ENCODE results near the gene IL1RL2. TPM values are rescaled to one million over a fixed set of nuclear protein-coding genes. Genes with fewer than 3 reads are reported as not detected.

IL1RL2 gene
- total and polyA plus RNA-seq, 2 of the 4 experiments (the other 2 are of a cell fraction), result 0.09 to 0.36 TPM

- Histone ChIP-seq H3K9me1 (ENCODE audit: insufficient read depth, low read length) (no peaks in the 10 kb centered on the region), H4K5ac (ENCODE audit: low read depth, low read length) (no peak overlapping the region), H3K14ac (replicated peaks; ENCODE audit: low read depth, low read length) (no peak overlapping the region), H3K4me2 (ENCODE audit: low read depth, low read length) (no peak overlapping the region), H2AFZ (replicated peaks; ENCODE audit: low read length, poor library complexity) (no peak overlapping the region), H3K27me3 (ENCODE audit: control insufficient read depth, insufficient read depth, low read length) (no peaks in the 10 kb centered on the region), H3K23ac (ENCODE audit: low read depth, low read length) (no peak overlapping the region), H3K18ac (ENCODE audit: low read depth, low read length) (no peak overlapping the region), H3K27ac (ENCODE audit: insufficient read depth, low read length) (no peak overlapping the region), H2BK15ac (ENCODE audit: low read depth, low read length) (no peak overlapping the region), H3K36me3 (ENCODE audit: control insufficient read depth, insufficient read depth, low read length) (peaks cover 4% of the 10 kb centered on the region; the same call in 1 of the 2 replicates), H3K79me1 (ENCODE audit: low read depth in 1 of 2, low read length in 2 of 2) (no peaks in the 10 kb centered on the region), H3K9me3 (ENCODE audit: control insufficient read depth, insufficient read depth, low read length) (no peaks in the 10 kb centered on the region), H3K9ac (ENCODE audit: low read depth, low read length) (no peak overlapping the region), H3K4ac (ENCODE audit: low read depth, low read length) (no peak overlapping the region), H2AK9ac (replicated peaks; ENCODE audit: low read depth, low read length, poor library complexity) (no peak overlapping the region), H2BK5ac (ENCODE audit: low read depth, low read length, poor library complexity, severe bottlenecking) (no peak overlapping the region), H3K4me3 (ENCODE audit: insufficient read depth, low read depth, low read length) (no peak overlapping the region), H2BK120ac (ENCODE audit: low read depth, low read length) (no peak overlapping the region), H3K56ac (ENCODE audit: extremely low read depth, insufficient read depth, low read length) (no peak overlapping the region; the same call in 1 of the 2 replicates), H2AK5ac (ENCODE audit: low read depth, low read length) (no peak overlapping the region), H2BK20ac (ENCODE audit: low read depth, low read length) (no peak overlapping the region), H4K8ac (ENCODE audit: low read depth in 2 of 2, low read length in 2 of 2) (no peak overlapping the region), H3K4me1 (ENCODE audit: control insufficient read depth, insufficient read depth, low read length) (no peaks in the 10 kb centered on the region), H4K91ac (ENCODE audit: insufficient read depth, low read depth, low read length) (no peak overlapping the region), H4K20me1 (ENCODE audit: insufficient read depth, low read length) (no peaks in the 10 kb centered on the region)
- no CpG with 5 or more reads among the region's 2 CpGs for WGBS, 2 experiments (ENCODE audit: extremely low coverage in 2 of 2, insufficient read length in 1 of 2)
- TF ChIP-seq FOS (IDR thresholded peaks at IDR 0.05; ENCODE audit: low read depth, low read length), result no peak
- TF ChIP-seq RFX5 (IDR thresholded peaks at IDR 0.05; ENCODE audit: low read depth, low read length), result no peak
- no peak for TF ChIP-seq MXI1 (IDR thresholded peaks at IDR 0.05; ENCODE audit: borderline replicate concordance, low read depth, low read length)
- TF ChIP-seq CHD1 (IDR thresholded peaks at IDR 0.05; ENCODE audit: low read depth, low read length), result no peak
- TF ChIP-seq SMC3 (IDR thresholded peaks at IDR 0.05; ENCODE audit: low read depth, low read length), result no peak
- no peak for TF ChIP-seq NFE2L2 (IDR thresholded peaks at IDR 0.05; ENCODE audit: low read depth, low read length)
- no peak for TF ChIP-seq MAZ (IDR thresholded peaks at IDR 0.05; ENCODE audit: borderline replicate concordance, low read depth, low read length)
- no peak for TF ChIP-seq BHLHE40 (IDR thresholded peaks at IDR 0.05; ENCODE audit: low read depth, low read length)
- no peak for TF ChIP-seq USF2 (IDR thresholded peaks at IDR 0.05; ENCODE audit: low read depth, low read length)
- no peak for TF ChIP-seq RCOR1 (IDR thresholded peaks at IDR 0.05; ENCODE audit: insufficient replicate concordance, low read length)
- TF ChIP-seq POLR2A (IDR thresholded peaks at IDR 0.05; ENCODE audit: low read depth, low read length), result no peak
- no peak for TF ChIP-seq CTCF (conservative IDR thresholded peaks at IDR 0.05; ENCODE audit: low read depth, low read length)
- TF ChIP-seq ELK1 (IDR thresholded peaks at IDR 0.05; ENCODE audit: borderline replicate concordance, low read depth, low read length), result no peak
- no peak for TF ChIP-seq CEBPB (IDR thresholded peaks at IDR 0.05; ENCODE audit: low read depth, low read length)
- in situ Hi-C loops (cut with MboI; ENCODE audit: low sequenced_read_pairs), result no loop called here
- POLR2A ChIA-PET (ENCODE audit: unreplicated experiment), result no interaction called here
- intact Hi-C loops (cut with micrococcal nuclease), result no loop called here
- DNase-seq, result no peak
- BruUV-seq (replicated peaks), result no TSS peak
- ATAC-seq (ENCODE audit: low read depth), result no peak
- dilution Hi-C loops (cut with HindIII; ENCODE audit: low sequenced_read_pairs, unreplicated experiment), result no loop called here
- CTCF ChIA-PET, result no interaction called here
Measured at GRCh38 chr2:102184018-102184417, 2.8 kb upstream of the IL1RL2 start.

Data from IMR-90 (cell line).